AG04450 (cell line): ENCODE results near the gene CD7. TPM values are rescaled to one million over a fixed set of nuclear protein-coding genes. Genes with fewer than 3 reads are reported as not detected.

ENCODE experiments used
- CTCF ChIA-PET: fragments of 300-600, 350-600 bp; formaldehyde crosslinking; extraction: SDS; loops from one replicate; lab custom pipeline; 2022; ENCODE audit warnings: antibody characterized with exemption, inconsistent platforms; lab: Charles Lee
- POLR2A ChIA-PET: fragments of 350-600 bp; formaldehyde crosslinking; extraction: SDS; loops from one replicate; lab custom pipeline; 2021; ENCODE audit warnings: antibody characterized with exemption, inconsistent platforms; lab: Yijun Ruan, JAX
- DNase-seq: peaks from one replicate; pipeline ENCODE4 v3.0.0-alpha.2; 2011; ENCODE audit warnings: low read depth, low spot score
- H3K27ac ChIP-seq: one replicate; pipeline ENCODE4 v1.5.1; 2012; ENCODE audit warnings: low read depth, low read length, control low read depth
- H3K27me3 ChIP-seq: one replicate; pipeline ENCODE4 v1.6.0; 2012; ENCODE audit warnings: low read length; ENCODE audit not compliant: control insufficient read depth, insufficient read depth
- H3K4me3 ChIP-seq: 2 replicates; pipeline ENCODE4 v1.5.1; 2011; ENCODE audit warnings: mild to moderate bottlenecking, low read depth, low read length, control low read depth
- H3K9me3 ChIP-seq: 2 replicates; pipeline ENCODE4 v1.5.1; 2012; ENCODE audit warnings: low read length; ENCODE audit not compliant: control insufficient read depth, insufficient read depth
- CTCF ChIP-seq: IDR thresholded peaks from 2 replicates; pipeline ENCODE4 v1.5.1; 2011; ENCODE audit warnings: low read depth, low read length, control low read depth, inconsistent platforms
- polyA plus RNA-seq: library from polyadenylated mRNA; depleted of rRNA; stranded (reverse); fragments of >200 nt; gene quantifications from 2 replicates; pipeline ENCODE4 v1.2.3, GENCODE V29; 2011

Gene CD7
- polyA plus RNA-seq, 1 experiment = 0.11 TPM

DNA sequence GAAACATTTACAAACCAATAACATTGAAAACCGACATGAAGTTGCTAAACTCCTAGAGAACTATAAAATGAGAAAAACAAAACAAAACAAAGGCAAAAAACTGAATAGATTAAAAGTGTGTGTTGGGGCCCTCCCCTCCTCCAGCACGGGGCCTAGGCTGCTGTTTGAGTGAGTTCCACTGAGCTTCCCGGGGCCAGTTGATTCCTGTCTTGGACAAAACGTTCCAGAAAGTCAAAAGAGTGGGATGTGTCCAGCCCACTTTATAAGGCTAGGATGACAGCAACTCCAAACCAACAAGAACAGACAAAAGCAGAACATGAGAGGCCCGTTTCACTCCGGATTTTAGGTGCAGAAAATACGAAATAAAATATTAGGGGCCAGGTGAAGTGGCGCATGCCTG is 32.3 kb downstream of the CD7 start:
- H3K27ac ChIP-seq = no peak overlapping the region
- ChIA-PET CTCF (no interaction called here), POLR2A (no interaction called here)
- no peak for DNase-seq
- no peaks in the 10 kb centered on the region for H3K27me3 ChIP-seq
- H3K4me3 ChIP-seq = no peak overlapping the region
- H3K9me3 ChIP-seq = peaks cover 3% of the 10 kb centered on the region; the same call in 1 of the 2 replicates
- no peak for TF ChIP-seq CTCF

DNA sequence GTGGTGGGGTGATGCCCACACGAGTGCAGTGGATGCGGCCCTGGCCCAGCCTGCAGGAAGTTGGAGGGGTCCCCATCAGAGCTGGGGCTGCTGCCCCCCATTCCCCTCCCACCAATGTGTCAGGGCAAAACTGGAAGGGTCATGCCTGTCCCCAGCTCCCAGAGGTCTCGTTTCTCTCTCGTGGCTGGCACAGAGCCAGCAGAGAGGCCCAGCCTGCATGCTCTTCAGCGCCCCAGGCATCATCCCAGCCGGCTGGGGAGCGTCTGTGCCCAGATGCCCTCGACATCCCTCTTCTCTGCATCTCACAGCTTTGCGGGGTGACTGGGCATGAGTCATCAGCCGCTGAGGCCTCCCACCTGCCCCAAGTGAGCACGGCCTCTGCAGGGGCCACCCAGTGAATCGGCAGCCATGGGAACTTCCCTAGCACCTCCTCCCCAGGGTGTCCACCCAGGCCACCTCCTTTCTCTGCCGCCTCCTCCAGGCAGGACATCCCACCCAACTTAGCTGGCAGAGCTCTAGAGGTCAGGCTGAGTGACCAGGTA is 34.1 kb downstream of the CD7 start:
- H3K9me3 ChIP-seq = peaks cover 3% of the 10 kb centered on the region; the same call in 1 of the 2 replicates
- no peak for TF ChIP-seq CTCF
- ChIA-PET CTCF (interaction anchor here (1.5 kb wide), 1 partner anchor 17 kb away, joined by 4 read pairs; no protein-coding TSS in a partner anchor), POLR2A (interaction anchor here (0.8 to 2.6 kb wide), 6 partner anchors 9 to 51 kb away, joined by 3 to 12 read pairs (median 5); partner anchors contain the start of gene CSNK1D)
- H3K4me3 ChIP-seq = no peak overlapping the region
- peak overlapping the region; percentile 47 for H3K27ac ChIP-seq
- no peaks in the 10 kb centered on the region for H3K27me3 ChIP-seq
- DNase-seq = peak; percentile 81

DNA sequence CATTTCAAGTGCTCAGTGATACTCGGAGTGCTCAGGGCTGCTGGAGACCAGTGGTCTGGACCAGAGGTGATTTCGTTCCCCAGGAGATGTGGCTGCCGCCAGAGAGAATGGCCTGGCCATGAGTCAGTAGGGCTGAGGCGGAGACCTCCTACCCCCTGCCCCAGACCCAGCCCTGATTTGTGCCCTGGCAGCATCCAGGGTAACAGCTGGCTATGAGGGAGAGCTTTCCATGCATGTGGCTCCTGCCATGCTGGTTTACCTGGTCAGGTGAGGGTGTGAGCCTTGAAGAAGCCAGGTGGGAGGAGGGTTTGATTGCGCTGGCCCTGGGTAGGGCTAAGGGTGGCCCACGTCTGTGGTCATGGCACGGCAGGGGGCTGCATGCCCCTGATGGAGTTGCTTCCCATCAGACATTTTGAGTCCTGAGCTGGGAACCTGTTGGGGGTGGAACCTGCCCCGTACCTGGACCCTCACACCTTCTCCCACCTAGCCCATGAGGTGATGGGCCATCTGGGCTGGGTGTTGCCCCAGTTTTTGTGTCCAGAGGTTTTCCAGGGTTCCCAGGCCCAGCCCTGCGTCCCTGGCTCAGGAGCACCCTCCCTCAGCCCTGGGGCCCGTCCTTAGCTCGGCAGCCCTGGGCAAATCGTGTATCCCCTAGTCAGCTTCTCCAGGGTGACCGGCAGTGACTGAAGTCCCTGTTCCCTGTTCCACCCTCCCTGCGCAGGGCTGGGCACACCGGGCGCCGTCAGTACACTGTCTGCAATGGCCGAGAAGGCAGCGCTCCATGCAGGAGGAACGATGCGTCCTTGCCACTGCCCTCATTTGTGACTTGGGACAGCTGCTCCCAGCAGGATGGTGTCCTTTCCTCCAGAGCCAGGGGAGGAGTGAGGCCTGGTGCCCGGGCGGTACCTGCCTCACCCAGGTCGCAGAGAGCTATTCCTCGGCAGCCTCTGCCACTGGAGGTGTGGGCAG is 34.9 kb downstream of the CD7 start:
- Histone ChIP-seq H3K4me3 (no peak overlapping the region), H3K27ac (no peak overlapping the region), H3K27me3 (no peaks in the 10 kb centered on the region), H3K9me3 (peaks cover 3% of the 10 kb centered on the region; the same call in 1 of the 2 replicates)
- no peak for DNase-seq
- no peak for TF ChIP-seq CTCF
- ChIA-PET POLR2A (interaction anchor here (0.9 to 2.6 kb wide), 4 partner anchors 9 to 51 kb away, joined by 4 to 12 read pairs (median 8); partner anchors contain the start of gene CSNK1D), CTCF (interaction anchor here (0.5 to 1.5 kb wide), 2 partner anchors 17 to 599 kb away, joined by 3 to 4 read pairs; partner anchors contain the start of genes ARL16 and HGS)

- Histone ChIP-seq H3K27me3 (no peaks in the 10 kb centered on the region), H3K9me3 (no peaks in the 10 kb centered on the region), H3K4me3 (no peak overlapping the region), H3K27ac (no peak overlapping the region)
- POLR2A ChIA-PET = interaction anchor here (2.6 kb wide), 1 partner anchor 8 kb away, joined by 12 read pairs; the partner anchor contains the start of gene CSNK1D
- TF ChIP-seq CTCF = no peak
- CTCF ChIA-PET = no interaction called here
- DNase-seq = no peak
Observed at GRCh38 chr17:82281502-82282238, 35.7 kb downstream of the CD7 start.
